OCI-LY3 (cell line): ENCODE measurements around the gene BNIP2.

Experiments used
- H2AFZ ChIP-seq: fragments of 200-600, 300-600 bp; shearing (Covaris generic); 2 replicates; pipeline ENCODE4 v1.6.0; 2014; ENCODE audit warnings: antibody characterized with exemption, low read depth, low read length
- H3K27ac ChIP-seq: fragments of 200-600, 300-600 bp; sonication (generic); 2 replicates; pipeline ENCODE4 v1.5.1; 2014; ENCODE audit warnings: mild to moderate bottlenecking, low read length, moderate library complexity, mixed read lengths
- H3K27me3 ChIP-seq: fragments of 200-600, 300-600 bp; sonication (generic); 2 replicates; pipeline ENCODE4 v1.6.1; 2014; ENCODE audit warnings: low read depth, low read length, mixed read lengths
- H3K36me3 ChIP-seq: fragments of 200-600, 300-600 bp; sonication (generic); replicated peaks from 2 replicates; pipeline ENCODE3; 2014; ENCODE audit warnings: low read depth, low read length, mixed read lengths
- H3K4me1 ChIP-seq: fragments of 300-600, 200-600 bp; sonication (generic); 2 replicates; pipeline ENCODE4 v1.6.1; 2014; ENCODE audit warnings: low read length, mixed read lengths
- H3K4me2 ChIP-seq: fragments of 200-600, 300-600 bp; sonication (generic); 2 replicates; pipeline ENCODE4 v1.6.1; 2014; ENCODE audit warnings: low read length, mixed read lengths
- H3K4me3 ChIP-seq: fragments of 300-600, 200-600 bp; sonication (generic); 2 replicates; pipeline ENCODE4 v1.5.1; 2014; ENCODE audit warnings: antibody characterized with exemption, mild to moderate bottlenecking, low read length, moderate library complexity
- H3K79me2 ChIP-seq: fragments of 300-600, 200-600 bp; shearing (Covaris generic); 2 replicates; pipeline ENCODE4 v1.6.1; 2014; ENCODE audit warnings: mild to moderate bottlenecking, low read length, mixed read lengths
- H3K9ac ChIP-seq: fragments of 300-600, 200-600 bp; shearing (Covaris generic); 2 replicates; pipeline ENCODE4 v1.6.0; 2014; ENCODE audit warnings: mild to moderate bottlenecking, low read length, moderate library complexity
- H3K9me3 ChIP-seq: fragments of 200-600, 300-600 bp; shearing (Covaris generic); 2 replicates; pipeline ENCODE4 v1.6.1; 2014; ENCODE audit warnings: low read length, mixed read lengths; ENCODE audit not compliant: insufficient read depth
- H4K20me1 ChIP-seq: fragments of 200-600, 300-600 bp; sonication (generic); 2 replicates; pipeline ENCODE4 v1.6.1; 2016; ENCODE audit warnings: low read length, mixed read lengths; ENCODE audit not compliant: insufficient read depth
- EZH2phosphoT487 ChIP-seq: fragments of 200-600 bp; shearing (Covaris generic); IDR thresholded peaks from 2 replicates; pipeline ENCODE4 v1.6.1; 2018; ENCODE audit warnings: antibody characterized with exemption, mixed run types, low read depth
- TF ChIP-seq, protein P1 (sequence below): fragments of 200-600, 300-600 bp; sonication (generic); IDR thresholded peaks from 2 replicates; pipeline ENCODE4 v1.5.1; 2014; ENCODE audit warnings: antibody characterized with exemption, low read length, low read depth

The BNIP2 gene

DNA sequence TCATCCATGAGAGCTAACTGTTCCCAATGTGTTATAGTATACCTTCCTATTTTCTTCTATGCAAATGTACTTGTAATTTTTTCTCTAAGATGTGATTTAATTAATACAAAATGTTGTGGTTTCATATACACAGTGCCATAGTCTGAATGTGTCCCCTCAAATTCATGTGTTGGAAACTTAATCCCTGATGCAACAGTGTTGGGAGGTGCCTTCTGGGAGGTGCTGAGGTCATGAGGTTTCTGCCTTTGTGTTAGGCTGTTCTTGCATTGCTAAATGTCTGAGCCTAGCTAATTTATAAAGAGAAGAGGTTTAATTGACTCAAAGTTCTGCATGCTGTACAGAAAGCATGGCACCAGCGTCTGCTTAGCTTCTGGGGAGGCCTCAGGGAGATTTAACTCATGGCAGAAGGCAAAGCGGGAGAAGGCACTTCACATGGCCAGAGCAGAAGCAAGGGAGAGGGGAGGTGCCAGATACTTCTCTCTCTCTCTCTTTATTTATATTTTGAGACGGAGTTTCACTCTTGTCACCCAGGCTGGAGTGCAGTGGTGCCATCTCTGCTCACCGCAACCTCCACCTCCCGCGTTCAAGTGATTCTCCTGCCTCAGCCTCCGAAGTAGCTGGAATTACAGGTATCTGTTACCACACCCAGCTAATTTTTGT is 34.7 kb upstream of the BNIP2 start:
- Histone ChIP-seq H3K36me3 (no peaks in the 10 kb centered on the region), H3K27ac (no peak overlapping the region), H3K79me2 (no peaks in the 10 kb centered on the region), H3K4me1 (no peaks in the 10 kb centered on the region), H3K9ac (no peak overlapping the region), H4K20me1 (no peaks in the 10 kb centered on the region), H3K4me3 (no peak overlapping the region), H2AFZ (no peak overlapping the region), H3K9me3 (no peaks in the 10 kb centered on the region), H3K4me2 (no peak overlapping the region), H3K27me3 (peaks cover under 1% of the 10 kb centered on the region)
- TF ChIP-seq EZH2phosphoT487, result no peak
- TF ChIP-seq, protein P1, sequence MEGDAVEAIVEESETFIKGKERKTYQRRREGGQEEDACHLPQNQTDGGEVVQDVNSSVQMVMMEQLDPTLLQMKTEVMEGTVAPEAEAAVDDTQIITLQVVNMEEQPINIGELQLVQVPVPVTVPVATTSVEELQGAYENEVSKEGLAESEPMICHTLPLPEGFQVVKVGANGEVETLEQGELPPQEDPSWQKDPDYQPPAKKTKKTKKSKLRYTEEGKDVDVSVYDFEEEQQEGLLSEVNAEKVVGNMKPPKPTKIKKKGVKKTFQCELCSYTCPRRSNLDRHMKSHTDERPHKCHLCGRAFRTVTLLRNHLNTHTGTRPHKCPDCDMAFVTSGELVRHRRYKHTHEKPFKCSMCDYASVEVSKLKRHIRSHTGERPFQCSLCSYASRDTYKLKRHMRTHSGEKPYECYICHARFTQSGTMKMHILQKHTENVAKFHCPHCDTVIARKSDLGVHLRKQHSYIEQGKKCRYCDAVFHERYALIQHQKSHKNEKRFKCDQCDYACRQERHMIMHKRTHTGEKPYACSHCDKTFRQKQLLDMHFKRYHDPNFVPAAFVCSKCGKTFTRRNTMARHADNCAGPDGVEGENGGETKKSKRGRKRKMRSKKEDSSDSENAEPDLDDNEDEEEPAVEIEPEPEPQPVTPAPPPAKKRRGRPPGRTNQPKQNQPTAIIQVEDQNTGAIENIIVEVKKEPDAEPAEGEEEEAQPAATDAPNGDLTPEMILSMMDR, result no peak

DNA sequence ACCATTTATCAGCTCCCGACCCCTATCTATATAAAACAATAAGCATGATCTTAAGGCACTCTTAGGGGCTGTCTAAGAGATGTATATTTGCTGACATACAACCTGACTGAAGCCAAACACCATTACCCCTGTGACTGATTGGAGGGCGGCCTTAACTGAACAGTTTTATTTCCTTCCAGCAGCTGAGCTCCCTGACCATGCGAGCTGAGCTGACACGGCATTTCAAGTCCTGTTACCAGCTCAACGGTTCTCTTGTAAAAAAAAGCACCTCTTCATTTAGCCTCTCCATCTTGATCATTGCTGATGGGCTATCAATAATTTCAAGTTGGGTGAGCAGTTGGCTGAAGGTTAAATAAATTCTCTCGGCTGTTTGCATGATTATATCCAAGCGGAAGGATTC is 33.4 kb upstream of the BNIP2 start:
- no peaks in the 10 kb centered on the region for H3K9me3 ChIP-seq
- no peak overlapping the region for H3K4me2 ChIP-seq
- H3K9ac ChIP-seq, result no peak overlapping the region
- H3K79me2 ChIP-seq, result no peaks in the 10 kb centered on the region
- no peaks in the 10 kb centered on the region for H3K4me1 ChIP-seq
- no peaks in the 10 kb centered on the region for H3K27me3 ChIP-seq
- no peak overlapping the region for H3K27ac ChIP-seq
- no peaks in the 10 kb centered on the region for H3K36me3 ChIP-seq
- no peak overlapping the region for H2AFZ ChIP-seq
- no peaks in the 10 kb centered on the region for H4K20me1 ChIP-seq
- no peak for TF ChIP-seq EZH2phosphoT487
- TF ChIP-seq, protein P1, result no peak
- H3K4me3 ChIP-seq, result no peak overlapping the region

DNA sequence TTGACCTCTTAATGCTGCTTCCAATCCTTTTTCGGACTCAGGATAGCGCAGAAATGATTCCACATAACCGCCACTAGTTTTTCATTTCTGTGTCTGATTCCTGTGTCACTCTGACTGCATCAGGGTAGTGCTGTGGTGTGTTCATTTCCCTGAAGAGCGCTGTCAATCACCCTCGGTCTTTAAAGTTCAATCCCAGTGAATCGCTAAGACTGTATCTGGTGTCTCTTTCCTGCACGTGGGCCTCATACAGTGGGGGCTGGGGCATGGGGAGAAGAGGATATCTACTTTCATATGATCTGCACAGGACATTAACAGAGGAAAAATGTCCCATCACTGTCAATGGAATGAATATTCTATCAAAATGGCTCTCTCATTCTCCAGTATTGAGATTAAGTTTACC is 32.9 kb upstream of the BNIP2 start:
- Histone ChIP-seq H3K4me1 (no peaks in the 10 kb centered on the region), H3K4me3 (no peak overlapping the region), H3K36me3 (no peaks in the 10 kb centered on the region), H3K27ac (no peak overlapping the region), H3K27me3 (no peaks in the 10 kb centered on the region), H2AFZ (no peak overlapping the region), H4K20me1 (no peaks in the 10 kb centered on the region), H3K9ac (no peak overlapping the region), H3K4me2 (no peak overlapping the region), H3K9me3 (no peaks in the 10 kb centered on the region), H3K79me2 (no peaks in the 10 kb centered on the region)
- TF ChIP-seq EZH2phosphoT487, result no peak
- TF ChIP-seq, protein P1, result no peak

DNA sequence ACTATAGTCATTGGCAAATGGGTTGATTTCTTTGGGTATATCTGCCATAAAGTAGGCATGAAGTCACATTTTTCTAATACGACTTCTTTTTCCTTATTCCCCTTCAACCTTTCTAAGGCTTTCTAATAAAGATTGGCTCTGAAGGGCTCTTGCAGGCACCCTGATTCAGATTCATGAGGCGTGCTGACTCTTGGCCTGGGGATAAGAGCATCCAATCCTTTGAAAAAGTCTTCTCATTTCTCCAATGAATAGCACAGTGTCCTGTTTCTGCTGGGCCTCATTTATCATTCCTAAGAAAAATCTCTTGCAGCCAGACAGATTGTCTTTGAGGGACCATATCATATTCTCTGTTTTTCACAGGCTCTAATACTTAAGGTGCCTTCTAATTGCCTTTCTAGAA is 32.3 kb upstream of the BNIP2 start:
- Histone ChIP-seq H3K79me2 (no peaks in the 10 kb centered on the region), H3K4me2 (no peak overlapping the region), H3K4me3 (no peak overlapping the region), H3K9me3 (no peaks in the 10 kb centered on the region), H3K36me3 (no peaks in the 10 kb centered on the region), H2AFZ (no peak overlapping the region), H3K27ac (no peak overlapping the region), H3K4me1 (no peaks in the 10 kb centered on the region), H3K27me3 (no peaks in the 10 kb centered on the region), H3K9ac (no peak overlapping the region), H4K20me1 (no peaks in the 10 kb centered on the region)
- TF ChIP-seq EZH2phosphoT487, result no peak
- TF ChIP-seq, protein P1, result no peak
